Keratinocyte (primary cell): Measurements from ENCODE around the gene ZSCAN25.

Experiments used
- EZH2 ChIP-seq: IDR thresholded peaks from one replicate; pipeline ENCODE4 v1.6.1; 2012; ENCODE audit warnings: inconsistent platforms, mild to moderate bottlenecking, low read length, moderate library complexity
- TF ChIP-seq, protein P1 (sequence below), 3 experiments: IDR thresholded peaks in 1 of 3; conservative IDR thresholded peaks in 1 of 3; optimal IDR thresholded peaks in 1 of 3; 2 replicates in 2 of 3; 3 replicates in 1 of 3; pipeline versions ENCODE3 to v1.5.1; 2011; ENCODE audit warnings: low read length in 3 of 3, mild to moderate bottlenecking in 3 of 3, moderate library complexity in 2 of 3, control low read depth in 1 of 3, inconsistent platforms in 1 of 3; ENCODE audit not compliant: insufficient read depth in 2 of 3; ENCODE audit errors: extremely low read depth in 1 of 3

DNA sequence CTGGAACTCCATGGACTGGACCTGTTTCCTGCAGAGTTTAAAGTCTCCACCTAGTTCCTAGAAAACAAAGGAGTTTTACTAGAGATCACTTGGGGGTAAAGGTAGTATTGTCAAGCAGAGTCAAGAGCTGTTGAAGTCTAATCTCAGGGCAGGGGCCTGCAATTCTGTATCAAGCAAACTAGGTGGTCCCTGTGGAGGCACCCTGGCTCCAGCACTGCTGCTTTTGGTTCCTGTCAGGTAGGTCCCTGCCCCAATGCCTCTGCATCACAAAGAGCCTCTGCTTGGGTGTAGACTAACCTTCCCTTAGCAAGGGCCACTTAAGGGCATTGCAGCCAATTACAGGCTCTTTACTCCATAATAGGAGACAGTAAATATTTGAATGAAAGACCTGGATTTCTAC is 22.5 kb downstream of the ZSCAN25 start:
- TF ChIP-seq, protein P1, sequence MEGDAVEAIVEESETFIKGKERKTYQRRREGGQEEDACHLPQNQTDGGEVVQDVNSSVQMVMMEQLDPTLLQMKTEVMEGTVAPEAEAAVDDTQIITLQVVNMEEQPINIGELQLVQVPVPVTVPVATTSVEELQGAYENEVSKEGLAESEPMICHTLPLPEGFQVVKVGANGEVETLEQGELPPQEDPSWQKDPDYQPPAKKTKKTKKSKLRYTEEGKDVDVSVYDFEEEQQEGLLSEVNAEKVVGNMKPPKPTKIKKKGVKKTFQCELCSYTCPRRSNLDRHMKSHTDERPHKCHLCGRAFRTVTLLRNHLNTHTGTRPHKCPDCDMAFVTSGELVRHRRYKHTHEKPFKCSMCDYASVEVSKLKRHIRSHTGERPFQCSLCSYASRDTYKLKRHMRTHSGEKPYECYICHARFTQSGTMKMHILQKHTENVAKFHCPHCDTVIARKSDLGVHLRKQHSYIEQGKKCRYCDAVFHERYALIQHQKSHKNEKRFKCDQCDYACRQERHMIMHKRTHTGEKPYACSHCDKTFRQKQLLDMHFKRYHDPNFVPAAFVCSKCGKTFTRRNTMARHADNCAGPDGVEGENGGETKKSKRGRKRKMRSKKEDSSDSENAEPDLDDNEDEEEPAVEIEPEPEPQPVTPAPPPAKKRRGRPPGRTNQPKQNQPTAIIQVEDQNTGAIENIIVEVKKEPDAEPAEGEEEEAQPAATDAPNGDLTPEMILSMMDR (optimal IDR thresholded peaks at IDR 0.05 in 1 of 3, IDR thresholded peaks at IDR 0.05 in 1 of 3, conservative IDR thresholded peaks at IDR 0.05 in 1 of 3; ENCODE audit: extremely low read depth in 1 of 3, insufficient read depth in 2 of 3, low read length in 3 of 3) = no peak
- TF ChIP-seq EZH2 = no peak
